ENCODE measurements around the gene PRKAB2. TPM values are rescaled to one million over a fixed set of nuclear protein-coding genes. Genes with fewer than 3 reads are reported as not detected.

Gene PRKAB2
- total RNA-seq, 4 donors from 2014 or later = 65.2 to 107 (median 80.2) TPM

- no peak overlapping the region for H3K4me3 ChIP-seq
- no peak overlapping the region for H3K27ac ChIP-seq
- H3K36me3 ChIP-seq = no peaks in the 10 kb centered on the region
- H3K4me1 ChIP-seq = no peaks in the 10 kb centered on the region
- H3K27me3 ChIP-seq = no peaks in the 10 kb centered on the region
- intact Hi-C loops (cut with DNase I; ENCODE audit: low total_unique reads) = no loop called here
- no peak for TF ChIP-seq POLR2A (IDR thresholded peaks at IDR 0.05)
- TF ChIP-seq CTCF (IDR thresholded peaks at IDR 0.05 in 4 of 5, conservative IDR thresholded peaks at IDR 0.05 in 1 of 5) = no peak
- in situ Hi-C loops (cut with MboI; ENCODE audit: low sequenced_read_pairs in 4 of 4) = no loop called here
- no peak for DNase-seq
- no peaks in the 10 kb centered on the region for H3K9me3 ChIP-seq
- ATAC-seq = no peak
These were observed 17.2 kb upstream of the PRKAB2 start for GRCh38 chr1:147189514-147189913.

GRCh38 chr1:147185432-147185831 is 13.2 kb upstream of the PRKAB2 start:
- intact Hi-C loops (cut with DNase I; ENCODE audit: low total_unique reads) (no loop called here), in situ Hi-C loops (cut with MboI; ENCODE audit: low sequenced_read_pairs in 4 of 4) (no loop called here)
- H3K9me3 ChIP-seq = no peaks in the 10 kb centered on the region
- H3K27me3 ChIP-seq = no peaks in the 10 kb centered on the region
- no peak overlapping the region for H3K4me3 ChIP-seq
- no peak for TF ChIP-seq POLR2A (IDR thresholded peaks at IDR 0.05)
- TF ChIP-seq CTCF (IDR thresholded peaks at IDR 0.05 in 4 of 5, conservative IDR thresholded peaks at IDR 0.05 in 1 of 5) = no peak
- DNase-seq (no peak), ATAC-seq (no peak)
- H3K27ac ChIP-seq = no peak overlapping the region
- no peaks in the 10 kb centered on the region for H3K4me1 ChIP-seq
- no peaks in the 10 kb centered on the region for H3K36me3 ChIP-seq

GRCh38 chr1:147177611-147178380 is 5.5 kb upstream of the PRKAB2 start:
- peak overlapping the region in 3 of 4 donors; percentile 17 to 41 (median 35) for H3K4me3 ChIP-seq
- in situ Hi-C loops (cut with MboI; ENCODE audit: low sequenced_read_pairs in 4 of 4) = loop anchor here in 1 of 4 donors (10.0 kb wide), 1 partner anchor 67 kb away; the partner anchor contains the start of gene CHD1L
- peak; percentile 56 to 60 for ATAC-seq

GRCh38 chr1:147171399-147172167 is 687 bp downstream of the PRKAB2 start:
- H3K9me3 ChIP-seq = no peaks in the 10 kb centered on the region
- no peaks in the 10 kb centered on the region for H3K27me3 ChIP-seq
- peaks cover 0 to 3% of the 10 kb centered on the region in 2 donors for H3K36me3 ChIP-seq
- ATAC-seq (peak; percentile 9 to 14), DNase-seq (no peak)
- intact Hi-C loops (cut with DNase I; ENCODE audit: low total_unique reads) = loop anchor here (1.0 kb wide), 1 partner anchor 72 kb away; no protein-coding TSS in a partner anchor
- TF ChIP-seq POLR2A (IDR thresholded peaks at IDR 0.05) (no peak), CTCF (IDR thresholded peaks at IDR 0.05 in 4 of 5, conservative IDR thresholded peaks at IDR 0.05 in 1 of 5) (no peak)
- peak overlapping the region; percentile 77 to 97 (median 94) for H3K4me3 ChIP-seq
- H3K27ac ChIP-seq = peak overlapping the region; percentile 85 to 97 (median 92)
- peaks cover 35 to 46% of the 10 kb centered on the region in 2 donors for H3K4me1 ChIP-seq
- in situ Hi-C loops (cut with MboI; ENCODE audit: low sequenced_read_pairs in 4 of 4) = loop anchor here (5.0 to 25.0 kb wide), 3 partner anchors 73 to 441 kb away; partner anchors contain the start of gene CHD1L (in 1 of the 4)

More at GRCh38 chr1:147177611-147178380, 5.5 kb upstream of the PRKAB2 start:
- Histone ChIP-seq H3K4me1 (peaks cover 14 to 23% of the 10 kb centered on the region in 2 donors), H3K27ac (peak overlapping the region in 2 of 4 donors; percentile 63 to 73), H3K27me3 (no peaks in the 10 kb centered on the region), H3K36me3 (no peaks in the 10 kb centered on the region), H3K9me3 (no peaks in the 10 kb centered on the region)
- peak in 1 of 2 donors; percentile 14 for DNase-seq
- intact Hi-C loops (cut with DNase I; ENCODE audit: low total_unique reads) = no loop called here
- TF ChIP-seq POLR2A (IDR thresholded peaks at IDR 0.05) (no peak), CTCF (IDR thresholded peaks at IDR 0.05 in 4 of 5, conservative IDR thresholded peaks at IDR 0.05 in 1 of 5) (no peak)
